ELF-1 (cell line): ENCODE results near the gene NAT14.
"Not testable (repeated sequence)": the region's sequence is repeated elsewhere in the genome, so short reads cannot be mapped to it uniquely, and the experiment has no call there.

Experiments used
- DNase-seq: peaks from one replicate; pipeline ENCODE4 v3.0.0-alpha.2; 2016; ENCODE audit warnings: low read depth, low spot score

NAT14 gene

DNA sequence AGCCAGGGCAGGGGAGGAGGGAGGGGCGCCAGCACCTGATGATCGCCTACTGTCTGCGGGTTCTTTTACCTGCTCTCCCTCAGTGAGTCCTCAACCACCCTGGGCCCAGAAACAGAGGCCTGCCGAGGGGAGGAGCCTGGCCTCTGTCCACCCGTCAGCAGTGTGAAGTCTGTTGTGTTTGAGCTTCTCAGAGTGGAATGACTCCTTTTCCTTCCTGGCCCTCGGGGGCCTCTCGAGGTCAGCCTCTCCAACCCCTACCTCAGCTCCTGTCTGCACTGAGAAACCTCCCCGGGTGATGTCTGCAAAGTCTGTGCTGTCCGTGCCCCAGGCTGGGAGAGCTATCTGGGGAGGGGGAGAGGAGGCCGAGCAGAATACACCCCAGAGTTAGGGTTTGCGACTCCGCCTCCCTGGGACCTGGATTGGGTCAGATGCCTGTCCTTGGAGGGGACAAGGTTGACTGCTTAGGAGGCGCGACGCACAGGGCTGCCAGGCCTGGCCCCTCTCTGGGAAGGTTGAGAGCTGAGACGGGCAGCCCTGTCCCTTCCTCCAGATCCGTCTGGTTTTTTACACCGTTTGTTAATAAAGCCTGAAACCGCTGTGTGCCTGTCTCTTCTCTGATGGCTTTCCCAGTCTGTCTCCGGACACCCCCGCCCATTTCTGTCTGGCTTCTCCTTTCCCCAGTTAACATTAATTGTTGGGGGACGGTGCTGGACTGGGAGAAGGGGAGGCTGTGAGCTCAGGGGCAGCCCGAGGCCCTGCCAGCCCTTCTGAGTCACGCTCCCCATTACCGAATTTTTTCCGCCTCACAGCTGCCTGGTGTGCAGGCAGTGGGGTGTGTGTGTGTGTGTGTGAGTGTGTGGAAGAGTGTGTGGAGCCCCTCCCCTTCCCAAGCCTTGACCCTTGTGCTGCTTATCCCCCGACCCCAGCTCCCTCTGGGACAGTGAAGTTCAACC lies 2.3 kb downstream of the NAT14 start:
- DNase-seq, result peak; percentile 92

DNA sequence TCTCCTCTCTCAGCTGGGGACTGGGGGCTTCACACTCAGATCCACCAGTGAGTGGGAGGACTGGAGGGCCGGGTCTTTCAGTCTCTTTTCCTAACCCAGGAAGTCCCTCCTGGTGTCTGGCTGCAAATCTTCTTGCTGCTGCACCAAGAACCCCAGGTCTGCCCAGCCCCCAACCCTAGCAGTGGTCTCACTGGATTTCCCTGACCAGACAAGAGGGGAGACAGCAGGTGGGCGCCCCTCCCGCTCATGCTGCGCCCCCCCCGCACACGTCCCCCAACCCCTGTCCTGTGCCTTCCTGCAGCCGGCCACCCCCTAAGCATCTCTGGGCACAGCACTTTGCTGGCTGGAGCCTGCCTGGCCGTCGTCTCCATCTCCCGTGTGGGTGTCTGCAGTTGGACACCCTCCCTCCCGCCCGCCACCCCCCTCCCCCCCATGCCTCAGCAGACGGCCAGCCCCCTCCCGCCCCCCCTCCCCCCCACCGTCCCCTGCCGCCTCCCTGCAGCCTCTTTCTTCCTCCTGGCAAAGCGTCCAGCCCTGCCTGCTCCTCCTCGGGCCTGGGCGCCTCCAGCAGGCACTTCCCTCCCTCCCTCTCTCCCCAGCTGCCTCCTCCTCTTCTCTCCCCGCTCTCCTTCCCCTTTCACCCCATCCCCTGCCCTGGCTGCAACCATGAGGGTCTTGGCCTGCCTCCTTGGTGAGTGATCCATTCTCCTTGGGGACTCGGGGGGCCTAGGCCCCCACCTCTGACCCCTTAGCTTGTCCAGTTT lies 3.1 kb downstream of the NAT14 start, which contains the start of gene SSC5D:
SSC5D (plus strand) TSS at position 513 of the 764 bp plus-strand sequence; CDS start at position 667, 154 bp downstream.
- no peak for DNase-seq

DNA sequence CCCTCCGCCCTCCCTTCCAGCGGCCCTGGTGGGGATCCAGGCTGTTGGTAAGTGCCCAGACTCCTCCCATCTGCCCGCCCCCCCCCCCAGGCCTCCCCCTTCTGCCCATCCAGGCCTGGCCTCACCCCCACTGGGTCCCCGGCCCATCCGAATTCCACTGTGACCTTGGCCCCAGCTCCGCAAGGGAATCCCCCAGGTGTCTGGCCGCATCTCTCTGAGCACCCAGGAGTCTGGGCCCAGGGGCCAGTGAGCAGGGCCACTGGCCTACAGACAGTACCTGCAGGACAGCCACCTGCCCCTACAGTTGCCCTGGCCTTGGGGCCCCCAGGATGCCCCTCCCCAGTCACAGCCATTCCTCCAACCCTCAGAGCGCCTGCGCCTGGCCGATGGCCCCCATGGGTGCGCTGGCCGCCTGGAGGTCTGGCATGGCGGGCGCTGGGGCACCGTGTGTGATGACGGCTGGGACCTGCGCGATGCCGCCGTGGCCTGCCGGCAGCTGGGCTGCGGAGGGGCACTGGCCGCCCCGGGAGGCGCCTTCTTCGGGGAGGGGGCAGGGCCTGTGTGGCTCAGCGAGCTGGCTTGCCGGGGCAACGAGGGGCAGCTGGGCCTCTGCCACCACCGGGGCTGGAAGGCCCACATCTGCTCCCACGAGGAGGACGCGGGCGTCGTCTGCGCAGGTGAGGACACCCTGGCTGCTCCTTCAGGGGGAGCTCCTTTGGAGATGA lies 4.2 kb downstream of the NAT14 start:
- no peak for DNase-seq

DNA sequence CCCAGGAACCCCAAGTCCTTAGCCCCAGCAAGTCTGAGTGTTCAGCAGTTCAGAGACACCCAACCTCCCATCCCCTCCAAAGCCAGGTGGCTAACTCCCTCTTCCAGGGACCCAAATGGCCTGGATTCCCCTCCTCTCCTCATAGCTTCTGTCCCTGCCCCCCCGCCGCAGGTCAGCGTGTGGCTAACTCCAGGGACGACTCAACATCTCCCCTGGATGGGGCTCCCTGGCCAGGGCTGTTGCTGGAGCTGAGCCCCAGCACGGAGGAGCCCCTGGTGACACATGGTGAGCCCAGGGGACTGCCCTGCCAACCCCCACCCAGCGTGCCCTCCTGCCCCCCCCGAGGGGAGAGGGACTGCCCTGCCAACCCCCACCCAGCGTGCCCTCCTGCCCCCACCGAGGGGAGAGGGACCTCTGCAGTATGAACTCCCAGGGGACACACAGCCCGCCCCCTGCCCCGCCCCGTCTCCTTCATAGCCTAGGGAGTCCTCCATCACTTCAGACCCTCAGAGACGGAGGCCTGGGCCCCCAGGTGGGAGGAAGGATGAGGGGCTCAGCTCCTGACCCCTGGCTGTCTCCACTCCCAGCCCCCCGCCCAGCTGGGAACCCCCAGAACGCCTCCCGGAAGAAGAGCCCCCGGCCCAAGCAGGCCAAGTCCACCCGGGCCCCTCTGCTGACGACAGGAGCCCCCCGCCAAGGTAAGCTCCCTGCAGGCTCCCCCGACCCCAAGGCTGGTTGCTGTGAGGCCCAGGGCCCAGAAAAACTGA lies 4.9 kb downstream of the NAT14 start:
- DNase-seq, result no peak

DNA sequence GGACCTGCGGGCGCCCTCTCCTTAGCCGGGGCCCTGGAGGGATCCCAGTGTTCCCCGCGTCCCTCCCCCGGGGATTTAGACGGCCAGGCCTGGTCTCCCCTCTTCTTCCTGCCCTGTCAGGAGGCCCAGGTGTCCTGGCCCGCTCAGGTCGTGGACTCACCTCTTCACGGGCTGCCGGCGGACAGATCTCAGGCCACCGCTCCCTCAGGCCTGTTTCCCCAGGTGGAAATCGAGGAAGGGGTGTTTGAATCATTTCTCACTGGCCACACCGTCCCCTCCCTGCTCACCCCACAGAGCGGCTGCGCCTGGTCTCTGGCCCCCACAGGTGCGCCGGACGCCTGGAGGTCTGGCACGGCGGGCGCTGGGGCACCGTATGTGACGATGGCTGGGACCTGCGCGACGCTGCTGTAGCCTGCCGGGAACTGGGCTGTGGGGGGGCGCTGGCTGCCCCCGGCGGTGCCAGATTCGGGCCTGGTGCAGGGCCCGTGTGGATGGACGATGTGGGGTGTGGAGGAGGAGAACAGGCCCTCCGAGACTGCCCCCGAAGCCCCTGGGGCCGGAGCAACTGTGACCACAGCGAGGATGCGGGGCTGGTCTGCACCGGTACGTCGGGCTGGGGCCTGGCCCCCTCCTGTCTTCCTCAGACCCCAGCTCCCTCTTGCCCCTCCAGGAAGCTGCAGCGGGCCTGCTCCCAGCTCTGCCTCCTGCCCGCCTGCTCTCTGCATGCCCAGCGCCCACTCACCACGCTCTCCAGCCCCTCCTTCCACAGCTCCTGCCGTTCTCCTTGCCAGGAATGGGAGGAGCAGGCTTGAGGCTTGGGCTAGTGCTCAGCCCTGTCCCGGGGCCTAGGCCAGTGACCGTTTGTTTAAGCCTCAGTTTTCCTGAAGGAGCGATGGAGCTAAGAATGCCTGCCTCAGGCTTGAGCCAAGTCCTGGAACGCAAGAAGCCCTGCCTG lies 5.8 kb downstream of the NAT14 start:
- no peak for DNase-seq

DNA sequence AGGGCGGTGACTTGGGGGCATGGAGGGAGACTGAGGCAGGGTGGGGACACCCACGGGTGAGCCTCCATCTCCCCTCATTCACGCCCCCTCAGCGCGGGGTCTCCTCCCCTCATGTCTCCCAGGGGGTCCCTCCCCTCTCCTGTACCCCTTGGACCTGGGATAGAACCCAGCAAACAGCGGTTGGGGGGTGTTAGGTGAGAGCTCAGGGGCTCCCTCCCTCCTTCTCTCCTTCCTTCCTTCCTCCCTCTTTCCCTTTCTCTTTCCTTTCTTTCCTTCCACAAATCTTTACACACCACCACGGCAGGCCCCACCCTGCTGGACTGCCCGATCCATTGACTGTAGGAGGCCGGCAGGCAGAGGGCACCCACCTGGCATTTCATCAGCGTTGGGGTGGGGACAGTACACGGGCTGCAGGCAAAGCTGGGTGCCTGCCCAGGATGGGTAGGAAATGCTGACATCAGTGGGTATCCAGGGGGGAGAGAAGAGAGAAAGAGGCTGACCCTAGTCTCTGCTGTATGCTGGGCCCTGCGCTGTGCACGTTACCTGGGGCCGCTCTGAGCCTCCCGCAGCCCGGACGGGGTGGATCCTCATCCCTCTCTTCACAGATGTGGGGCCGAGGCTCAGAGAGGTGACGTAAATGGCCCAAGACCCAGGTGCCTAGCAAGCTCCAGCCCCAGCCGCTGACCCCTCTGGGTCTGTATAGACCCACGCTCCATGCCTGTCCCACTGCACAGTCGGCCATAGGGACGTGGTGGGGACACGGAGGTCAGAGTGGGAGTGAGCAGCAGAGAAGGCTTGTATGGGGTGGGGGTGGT lies 6.8 kb downstream of the NAT14 start:
- DNase-seq, result no peak

DNA sequence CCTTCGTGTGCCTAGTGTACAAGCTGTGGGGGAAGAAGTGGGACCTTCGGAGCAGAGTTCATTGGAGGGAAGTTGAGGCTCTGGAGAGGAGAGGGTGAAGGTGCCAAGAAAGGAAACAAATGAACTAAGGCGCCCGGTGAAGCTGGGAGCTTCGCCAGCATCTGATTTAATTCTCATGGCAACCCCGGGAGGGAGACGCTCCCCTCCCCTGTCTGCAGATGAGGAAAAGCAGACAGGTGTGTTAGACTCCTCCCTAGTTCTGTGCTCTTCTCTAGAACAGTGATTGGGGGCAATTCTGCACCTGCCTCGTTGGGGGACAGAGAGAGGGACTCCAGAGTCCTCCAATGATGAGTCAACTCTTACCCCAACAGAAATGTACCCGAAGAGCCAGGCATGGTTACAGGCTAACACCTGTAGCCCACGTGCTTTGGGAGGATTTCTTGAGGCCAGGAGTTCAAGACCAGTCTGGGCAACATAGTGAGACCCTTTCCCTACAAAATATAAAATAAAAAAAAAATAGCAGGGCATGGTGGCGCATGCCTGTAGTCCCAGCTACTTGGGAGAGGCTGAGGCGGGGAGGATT lies 7.5 kb downstream of the NAT14 start:
- DNase-seq, result no peak

DNA sequence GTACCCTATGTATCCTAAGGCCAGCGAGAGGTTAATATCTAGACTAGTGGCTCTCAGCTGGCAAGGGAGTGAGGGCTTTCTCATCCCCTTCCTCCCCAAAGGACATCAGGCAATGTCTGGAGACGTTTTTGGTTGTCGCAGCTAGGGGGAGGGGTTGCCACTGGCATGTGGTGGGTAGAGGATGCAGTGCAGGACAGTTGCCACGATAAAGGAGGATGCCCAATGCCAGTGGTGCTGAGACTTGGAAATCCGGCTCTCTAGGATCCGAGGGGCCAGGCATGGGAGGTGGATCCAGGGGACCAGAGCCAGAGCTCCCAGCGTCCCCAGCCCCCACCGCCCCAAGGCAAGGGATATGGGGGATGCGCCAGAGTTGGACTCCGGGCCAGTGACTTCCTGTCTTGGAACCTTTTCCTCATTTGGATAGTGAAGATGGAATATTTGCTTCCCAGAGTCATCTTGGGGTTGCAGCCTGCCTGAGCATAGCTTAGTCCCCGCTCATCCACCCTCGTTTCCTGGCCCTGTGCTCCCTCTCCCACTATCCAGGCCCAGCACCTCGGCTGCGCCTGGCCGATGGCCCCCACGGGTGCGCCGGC lies 8.2 kb downstream of the NAT14 start:
- no peak for DNase-seq

DNA sequence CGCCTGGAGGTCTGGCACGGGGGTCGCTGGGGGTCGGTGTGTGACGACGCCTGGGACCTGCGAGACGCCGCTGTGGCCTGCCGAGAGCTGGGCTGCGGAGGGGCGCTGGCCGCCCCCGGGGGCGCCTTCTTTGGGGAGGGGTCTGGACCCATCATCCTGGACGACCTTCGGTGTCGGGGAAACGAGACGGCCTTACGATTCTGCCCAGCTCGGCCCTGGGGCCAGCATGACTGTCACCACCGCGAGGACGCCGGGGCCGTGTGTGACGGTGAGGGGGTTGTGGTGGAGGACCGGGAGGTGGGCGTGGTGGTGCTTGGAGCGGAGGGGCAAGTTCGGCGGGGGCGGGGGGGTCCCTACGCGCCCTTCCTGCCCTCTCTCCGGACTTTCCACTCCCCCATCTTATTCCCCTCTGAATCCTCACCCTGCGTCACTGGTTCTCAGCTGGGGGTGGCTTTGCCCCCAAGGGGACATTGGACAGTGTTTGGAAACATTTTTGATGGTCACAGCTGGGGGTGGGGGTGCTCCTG lies 8.7 kb downstream of the NAT14 start:
- no peak for DNase-seq

DNA sequence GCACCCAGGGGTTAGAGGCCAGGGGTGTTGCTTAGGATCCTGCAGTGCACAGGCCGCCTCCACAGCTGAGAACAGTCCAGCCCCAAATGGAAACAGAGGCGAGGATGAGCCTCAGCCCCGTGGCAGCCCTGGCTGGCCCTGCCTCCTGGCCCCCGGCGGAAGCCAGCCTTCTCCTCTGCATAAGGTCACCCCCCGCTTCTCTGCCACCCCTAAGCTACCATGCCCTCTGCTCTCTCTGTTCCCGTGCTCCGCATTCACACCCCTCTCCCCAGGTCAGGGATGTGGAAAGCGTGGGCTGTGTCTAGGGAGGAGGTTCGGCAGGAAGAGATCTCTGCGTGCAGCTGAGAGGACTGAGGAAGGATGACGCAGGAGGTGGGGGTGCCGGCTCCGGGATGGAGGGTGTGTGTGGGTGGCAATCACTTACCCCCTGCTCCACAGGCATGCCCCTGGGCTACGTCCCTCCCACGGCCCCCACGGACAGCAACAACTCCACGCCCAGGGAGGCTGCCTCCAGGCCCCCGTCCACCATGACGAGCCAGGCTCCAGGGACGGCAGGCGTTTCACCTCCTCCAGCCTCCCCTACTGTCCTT lies 9.3 kb downstream of the NAT14 start:
- no peak for DNase-seq

DNA sequence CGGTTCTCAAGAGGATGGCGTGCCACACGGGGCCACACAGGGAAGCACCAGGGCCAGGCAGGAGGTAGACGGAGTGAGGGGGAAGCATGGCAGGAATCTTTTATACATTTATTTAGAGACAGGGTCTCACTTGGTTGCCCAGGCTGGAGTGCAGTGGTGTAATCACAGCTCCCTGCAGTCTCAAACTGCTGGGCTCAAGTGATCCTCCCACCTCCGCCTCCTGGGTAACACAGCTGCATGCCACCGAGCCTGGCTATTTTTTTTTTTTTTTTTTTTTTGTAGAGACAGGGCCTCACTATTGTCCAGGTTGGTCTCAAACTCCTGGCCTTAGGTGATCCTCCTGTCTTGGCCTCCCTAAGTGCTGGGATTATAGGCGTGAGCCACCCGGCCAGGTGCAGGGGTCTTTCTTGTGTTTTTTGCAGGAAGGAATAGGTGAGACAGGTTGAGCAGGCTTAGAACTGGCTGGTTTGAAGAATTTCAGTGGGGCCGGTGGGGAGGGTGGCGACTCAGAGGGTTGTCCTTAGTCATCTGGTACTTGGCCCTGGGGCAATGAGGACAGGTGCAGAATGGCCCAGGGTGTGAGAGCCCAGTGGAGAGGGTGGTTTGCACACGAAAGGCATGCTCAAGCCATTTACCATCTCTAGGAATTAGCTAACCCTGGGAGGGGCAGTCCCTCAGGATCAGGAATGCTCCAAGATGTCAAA lies 10.8 kb downstream of the NAT14 start:
- peak; percentile 95 for DNase-seq

DNA sequence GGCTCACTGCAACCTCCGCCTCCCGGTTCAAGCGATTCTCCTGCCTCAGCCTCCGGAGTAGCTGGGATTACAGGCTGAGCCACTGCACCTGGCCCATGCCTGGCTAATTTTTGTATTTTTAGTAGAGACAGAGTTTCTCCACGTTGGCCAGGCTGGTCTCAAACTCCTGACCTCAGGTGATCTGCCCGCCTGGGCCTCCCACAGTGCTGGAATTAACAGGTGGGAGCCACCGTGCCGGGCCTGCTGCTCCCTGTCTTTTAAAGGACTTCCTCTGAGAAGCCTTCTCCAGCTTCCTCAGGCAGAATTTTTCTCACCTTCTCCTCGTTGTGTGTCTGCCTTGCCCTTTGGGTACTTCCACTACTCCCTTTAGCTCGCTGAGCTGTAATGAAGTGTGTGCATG lies 11.8 kb downstream of the NAT14 start:
- DNase-seq, result not testable (repeated sequence)

DNA sequence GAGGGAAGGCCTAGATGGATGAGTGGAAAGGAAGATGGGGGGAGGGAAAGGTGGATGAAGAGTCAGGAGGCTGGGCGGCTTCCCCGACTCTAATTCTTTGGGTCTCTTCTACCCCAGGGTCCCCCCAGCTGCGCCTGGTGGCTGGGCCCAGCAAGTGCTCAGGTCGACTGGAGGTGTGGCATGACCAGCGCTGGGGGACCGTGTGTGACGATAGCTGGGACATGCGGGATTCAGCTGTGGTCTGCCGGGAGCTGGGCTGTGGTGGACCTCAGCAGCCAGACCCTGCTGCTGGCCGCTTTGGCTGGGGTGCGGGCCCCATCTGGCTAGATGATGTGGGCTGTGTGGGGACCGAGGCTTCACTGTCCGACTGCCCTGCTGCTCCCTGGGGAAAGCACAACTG lies 12.8 kb downstream of the NAT14 start:
- no peak for DNase-seq

DNA sequence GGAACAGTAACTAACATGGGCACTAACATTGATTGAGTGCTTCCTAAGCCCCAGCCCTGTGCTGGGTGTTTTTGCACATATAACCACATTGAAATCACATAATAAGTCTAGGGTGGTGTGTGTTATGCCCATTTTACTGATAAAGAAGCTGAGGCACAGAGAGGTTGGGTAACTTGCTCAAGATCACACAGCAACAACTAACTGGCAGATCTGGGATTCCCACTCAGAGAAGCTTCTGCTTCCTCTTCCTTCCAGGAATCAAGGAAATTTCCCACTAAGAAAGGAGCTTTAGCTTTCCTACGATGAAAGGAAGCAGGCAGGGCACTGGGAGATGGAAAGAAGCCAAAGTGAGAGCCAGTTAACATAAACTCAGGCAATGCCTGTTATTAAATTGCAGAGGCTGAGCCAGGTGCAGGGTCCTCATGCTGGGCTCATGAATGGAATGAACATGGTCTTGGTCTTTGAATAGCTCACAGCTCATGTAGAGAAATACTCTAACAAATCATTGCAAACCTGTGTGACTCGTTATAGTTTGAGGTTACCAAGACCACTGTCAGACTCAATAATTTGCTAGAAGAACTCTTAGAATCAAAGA lies 13.4 kb downstream of the NAT14 start:
- DNase-seq, result no peak

DNA sequence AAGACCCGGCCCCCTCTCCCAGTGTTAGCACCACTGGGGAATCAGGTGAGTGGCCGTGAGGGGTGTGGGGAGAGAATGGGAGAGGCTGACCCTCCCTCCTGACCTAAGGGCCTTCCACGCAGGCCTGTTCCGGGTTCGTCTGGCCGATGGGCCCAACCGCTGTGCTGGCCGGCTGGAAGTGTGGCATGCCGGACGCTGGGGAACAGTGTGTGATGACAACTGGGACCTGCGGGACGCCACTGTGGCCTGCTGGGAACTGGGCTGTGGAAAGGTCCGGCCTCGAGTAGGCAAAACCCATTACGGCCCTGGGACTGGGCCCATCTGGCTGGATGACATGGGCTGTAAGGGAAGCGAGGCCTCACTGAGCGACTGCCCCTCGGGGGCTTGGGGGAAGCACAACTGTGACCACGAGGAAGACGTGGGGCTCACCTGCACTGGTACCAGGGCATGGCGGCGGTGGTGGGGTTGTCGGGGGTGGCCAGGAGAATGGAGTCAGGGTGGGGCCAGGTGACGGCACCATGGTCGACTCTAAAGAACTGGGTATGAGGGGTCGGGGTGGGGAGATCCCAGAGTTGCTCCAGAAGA lies 15.5 kb downstream of the NAT14 start:
- no peak for DNase-seq

DNA sequence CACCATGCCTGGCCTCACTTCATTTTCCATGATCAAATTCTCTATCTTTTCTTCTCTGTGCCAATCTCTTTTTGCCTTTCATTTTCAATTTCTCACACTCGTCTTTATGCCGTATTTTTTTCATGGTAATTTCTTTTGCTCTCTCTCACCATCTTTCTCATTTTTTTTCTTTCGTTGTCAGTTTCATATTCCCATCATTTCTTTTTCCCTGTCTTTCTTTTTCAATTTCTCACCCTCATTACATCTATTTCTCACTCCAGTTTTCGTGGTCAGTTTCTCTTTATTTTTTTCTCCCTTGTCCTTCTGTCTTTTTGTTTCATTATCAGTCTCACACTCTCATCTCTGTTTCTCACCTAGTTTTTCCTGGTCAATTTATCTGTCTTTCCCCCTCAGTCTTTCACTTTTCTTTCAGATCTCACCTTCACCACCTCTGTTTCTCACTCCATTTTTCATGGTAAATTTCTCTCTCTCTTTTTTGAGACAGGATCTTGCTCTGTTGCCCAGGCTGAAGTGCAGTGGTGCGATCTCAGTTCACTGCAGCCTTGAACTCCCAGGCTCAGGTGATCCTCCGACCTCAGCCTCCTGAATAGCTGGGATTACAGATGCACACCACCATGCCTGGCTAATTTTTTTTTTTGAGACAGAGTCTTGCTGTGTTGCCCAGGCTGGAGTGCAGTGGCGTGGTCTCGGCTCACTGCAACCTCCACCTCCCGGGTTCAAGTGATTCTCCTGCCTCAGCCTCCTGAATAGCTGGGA lies 17.4 kb downstream of the NAT14 start:
- DNase-seq, result no peak
